T-helper 17 cell (primary cell): ENCODE data around the gene MICALL1. TPM values are rescaled to one million over a fixed set of nuclear protein-coding genes. Genes with fewer than 3 reads are reported as not detected.

ENCODE experiments used
- total RNA-seq, 4 donors: library from RNA in 2 of 4; stranded (reverse) in 2 of 4; gene quantifications; one replicate each; pipeline ENCODE4 v1.2.3 and lab custom pipeline; 2022 to 2026

Gene MICALL1
- total RNA-seq, 2 donors from 2014 or later: 19.2 to 21.9 TPM

Other genes starting within 250 kb of the MICALL1 start
- gene PDXP, start 247.6 kb upstream of the MICALL1 start, total RNA-seq: 1 to 10 TPM; 2.6 to 3.0 TPM
- 100 to 1,000 TPM; 152 to 154 TPM for gene LGALS1, start 230.7 kb upstream of the MICALL1 start, total RNA-seq
- gene NOL12, start 220.0 kb upstream of the MICALL1 start, total RNA-seq: 10 to 100 TPM; 26.2 to 34.8 TPM
- gene TRIOBP, start 209.2 kb upstream of the MICALL1 start, total RNA-seq: 10 to 100 TPM; 14.3 to 18.8 TPM
- 1 to 10 TPM in 1 of 2 donors, under 1 TPM in 1; 0.78 to 2.6 TPM for gene GCAT, start 98.4 kb upstream of the MICALL1 start, total RNA-seq
- gene GALR3, start 82.9 kb upstream of the MICALL1 start, total RNA-seq: not detected
- gene ANKRD54, start 62.0 kb upstream of the MICALL1 start, total RNA-seq: 10 to 100 TPM; 21.3 to 24.4 TPM
- 100 to 1,000 TPM; 517 to 546 TPM for gene EIF3L, start 56.9 kb upstream of the MICALL1 start, total RNA-seq
- not detected for gene C22orf23, start 47.3 kb downstream of the MICALL1 start, total RNA-seq
- 10 to 100 TPM; 25.9 to 27.7 TPM for gene POLR2F, start 47.4 kb downstream of the MICALL1 start, total RNA-seq
- gene SOX10, start 78.3 kb downstream of the MICALL1 start, total RNA-seq: not detected
- 10 to 100 TPM; 24.5 to 25.4 TPM for gene PICK1, start 151.1 kb downstream of the MICALL1 start, total RNA-seq
- gene SLC16A8, start 177.9 kb downstream of the MICALL1 start, total RNA-seq: not detected
- gene BAIAP2L2, start 204.4 kb downstream of the MICALL1 start, total RNA-seq: 1 to 10 TPM in 1 of 2 donors, under 1 TPM in 1; 0.86 to 1.3 TPM